ENCODE measurements around the gene CNTNAP1.

DNA sequence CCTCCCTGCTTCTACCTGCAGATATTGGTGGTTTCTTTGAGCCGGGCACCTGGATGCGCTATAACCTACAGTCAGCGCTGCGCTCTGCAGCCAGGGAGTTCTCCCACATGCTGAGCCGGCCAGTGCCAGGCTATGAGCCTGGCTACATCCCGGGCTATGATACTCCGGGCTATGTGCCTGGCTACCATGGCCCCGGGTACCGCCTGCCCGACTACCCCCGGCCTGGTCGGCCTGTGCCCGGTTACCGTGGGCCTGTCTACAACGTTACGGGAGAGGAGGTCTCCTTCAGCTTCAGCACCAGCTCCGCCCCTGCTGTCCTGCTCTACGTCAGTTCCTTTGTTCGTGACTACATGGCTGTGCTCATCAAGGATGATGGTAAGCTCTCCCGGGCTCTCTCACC lies 13.2 kb downstream of the CNTNAP1 start:
- TF ChIP-seq, protein P1, sequence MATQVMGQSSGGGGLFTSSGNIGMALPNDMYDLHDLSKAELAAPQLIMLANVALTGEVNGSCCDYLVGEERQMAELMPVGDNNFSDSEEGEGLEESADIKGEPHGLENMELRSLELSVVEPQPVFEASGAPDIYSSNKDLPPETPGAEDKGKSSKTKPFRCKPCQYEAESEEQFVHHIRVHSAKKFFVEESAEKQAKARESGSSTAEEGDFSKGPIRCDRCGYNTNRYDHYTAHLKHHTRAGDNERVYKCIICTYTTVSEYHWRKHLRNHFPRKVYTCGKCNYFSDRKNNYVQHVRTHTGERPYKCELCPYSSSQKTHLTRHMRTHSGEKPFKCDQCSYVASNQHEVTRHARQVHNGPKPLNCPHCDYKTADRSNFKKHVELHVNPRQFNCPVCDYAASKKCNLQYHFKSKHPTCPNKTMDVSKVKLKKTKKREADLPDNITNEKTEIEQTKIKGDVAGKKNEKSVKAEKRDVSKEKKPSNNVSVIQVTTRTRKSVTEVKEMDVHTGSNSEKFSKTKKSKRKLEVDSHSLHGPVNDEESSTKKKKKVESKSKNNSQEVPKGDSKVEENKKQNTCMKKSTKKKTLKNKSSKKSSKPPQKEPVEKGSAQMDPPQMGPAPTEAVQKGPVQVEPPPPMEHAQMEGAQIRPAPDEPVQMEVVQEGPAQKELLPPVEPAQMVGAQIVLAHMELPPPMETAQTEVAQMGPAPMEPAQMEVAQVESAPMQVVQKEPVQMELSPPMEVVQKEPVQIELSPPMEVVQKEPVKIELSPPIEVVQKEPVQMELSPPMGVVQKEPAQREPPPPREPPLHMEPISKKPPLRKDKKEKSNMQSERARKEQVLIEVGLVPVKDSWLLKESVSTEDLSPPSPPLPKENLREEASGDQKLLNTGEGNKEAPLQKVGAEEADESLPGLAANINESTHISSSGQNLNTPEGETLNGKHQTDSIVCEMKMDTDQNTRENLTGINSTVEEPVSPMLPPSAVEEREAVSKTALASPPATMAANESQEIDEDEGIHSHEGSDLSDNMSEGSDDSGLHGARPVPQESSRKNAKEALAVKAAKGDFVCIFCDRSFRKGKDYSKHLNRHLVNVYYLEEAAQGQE (IDR thresholded peaks at IDR 0.05; ENCODE audit: insufficient read depth in 1 of 2, low read depth in 2 of 2, low read length in 2 of 2) = no peak
- TF ChIP-seq POLR2AphosphoS5 (IDR thresholded peaks at IDR 0.05; ENCODE audit: low read depth, low read length) (no peak), SIN3A (IDR thresholded peaks at IDR 0.05; ENCODE audit: borderline replicate concordance, insufficient read depth, low read length) (no peak), TAF1 (IDR thresholded peaks at IDR 0.05; ENCODE audit: borderline replicate concordance, insufficient read depth, low read length) (no peak)
